ENCODE data around the gene LILRA2.
"Not testable (repeated sequence)": the region's sequence is repeated elsewhere in the genome, so short reads cannot be mapped to it uniquely, and the experiment has no call there.

Gene LILRA2

DNA sequence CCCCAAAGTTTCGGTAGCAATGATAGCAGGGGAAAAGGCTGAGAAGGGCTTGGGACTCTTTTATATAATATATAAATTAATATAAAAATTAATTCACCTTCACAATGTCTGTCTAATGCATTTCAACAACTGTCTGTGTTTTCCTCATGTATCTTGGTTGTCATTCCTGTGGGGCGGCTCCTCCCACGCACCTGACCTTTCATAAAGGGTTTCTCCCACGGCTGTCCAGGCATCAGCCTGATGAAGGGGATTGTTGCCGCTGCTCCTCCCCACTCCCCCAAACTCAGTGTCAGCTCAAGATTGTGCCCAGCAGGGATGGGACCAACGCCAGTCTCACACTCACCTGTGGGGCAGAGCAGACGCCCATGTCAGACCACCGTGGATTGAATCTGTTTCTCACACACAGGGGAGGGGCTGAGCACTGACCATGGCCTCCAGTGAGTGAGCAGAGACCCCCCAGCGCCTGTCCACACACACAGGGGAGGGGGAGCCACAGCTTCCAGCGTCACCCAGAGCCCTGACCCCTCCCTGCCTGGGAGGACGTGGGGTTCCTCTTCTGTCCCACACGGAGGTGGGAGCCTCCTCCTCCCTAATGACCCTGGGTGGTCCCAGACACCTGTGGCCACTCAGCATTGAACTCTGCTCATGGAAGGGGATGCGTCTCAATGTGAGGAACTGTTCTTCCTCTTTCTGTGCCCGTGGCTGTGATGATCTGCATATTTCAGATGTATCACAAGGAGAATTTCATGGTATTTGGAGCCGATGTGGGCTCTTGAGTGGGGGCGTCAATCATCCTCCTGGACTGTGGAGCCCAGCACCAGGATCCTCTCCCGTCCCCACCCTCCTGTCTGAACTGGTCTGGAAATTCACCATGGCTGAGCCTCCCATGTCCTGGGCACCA is 1.6 kb upstream of the LILRA2 start:
- not testable (repeated sequence) for DNase-seq

DNA sequence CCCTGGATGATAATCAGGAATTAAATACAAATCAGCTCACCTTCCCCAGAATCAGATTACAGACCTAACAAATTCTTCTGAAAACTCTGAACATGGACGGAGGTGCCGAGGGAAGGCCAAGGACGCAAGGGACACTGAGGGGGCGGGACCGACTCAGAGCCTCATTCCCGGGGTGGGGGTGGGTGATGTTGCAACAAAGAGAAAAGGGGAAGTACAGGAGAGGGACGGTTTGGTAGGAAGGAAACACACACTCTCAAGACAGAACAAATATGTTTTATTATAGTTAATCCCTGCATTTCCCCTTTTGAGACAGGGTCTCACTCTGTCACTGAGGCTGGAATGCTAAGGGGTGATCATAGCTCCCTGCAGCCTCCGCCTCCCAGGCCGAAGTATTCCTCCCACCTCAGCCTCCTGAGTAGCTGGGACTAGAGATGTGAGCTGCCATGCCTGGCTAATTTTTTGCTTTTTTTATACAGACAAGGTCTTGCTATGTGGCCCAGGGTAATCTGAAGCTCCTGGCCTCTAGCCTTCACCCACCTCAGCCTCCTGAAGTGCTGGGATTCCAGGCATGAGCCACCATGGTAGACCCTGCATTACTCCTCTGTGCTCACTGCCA is 786 bp upstream of the LILRA2 start:
- DNase-seq, result no peak

DNA sequence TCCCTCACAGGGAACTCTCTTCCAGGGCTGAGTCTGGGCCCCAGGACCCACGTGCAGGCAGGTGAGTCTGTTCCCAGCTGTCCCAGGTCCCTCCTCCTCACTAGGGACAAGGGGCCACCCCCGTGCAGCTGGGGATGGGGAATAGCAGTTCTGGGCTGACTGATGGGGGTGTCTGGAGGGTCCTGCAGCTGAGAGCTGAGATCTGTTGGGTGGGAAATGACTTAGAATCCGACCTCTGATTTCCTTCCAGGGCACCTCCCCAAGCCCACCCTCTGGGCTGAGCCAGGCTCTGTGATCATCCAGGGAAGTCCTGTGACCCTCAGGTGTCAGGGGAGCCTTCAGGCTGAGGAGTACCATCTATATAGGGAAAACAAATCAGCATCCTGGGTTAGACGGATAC is 461 bp downstream of the LILRA2 start:
- no peak for DNase-seq

DNA sequence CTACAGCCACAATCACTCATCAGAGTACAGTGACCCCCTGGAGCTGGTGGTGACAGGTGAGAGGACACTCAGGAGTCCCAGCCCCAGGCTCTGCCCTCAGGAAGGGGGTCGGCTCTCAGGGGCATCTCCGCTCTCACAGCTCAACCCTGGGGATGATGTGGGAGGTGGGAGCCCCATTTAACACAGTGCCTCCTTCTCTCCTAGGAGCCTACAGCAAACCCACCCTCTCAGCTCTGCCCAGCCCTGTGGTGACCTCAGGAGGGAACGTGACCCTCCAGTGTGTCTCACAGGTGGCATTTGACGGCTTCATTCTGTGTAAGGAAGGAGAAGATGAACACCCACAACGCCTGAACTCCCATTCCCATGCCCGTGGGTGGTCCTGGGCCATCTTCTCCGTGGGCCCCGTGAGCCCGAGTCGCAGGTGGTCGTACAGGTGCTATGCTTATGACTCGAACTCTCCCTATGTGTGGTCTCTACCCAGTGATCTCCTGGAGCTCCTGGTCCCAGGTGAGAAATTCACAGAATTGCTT is 1.0 kb downstream of the LILRA2 start:
- DNase-seq, result no peak

DNA sequence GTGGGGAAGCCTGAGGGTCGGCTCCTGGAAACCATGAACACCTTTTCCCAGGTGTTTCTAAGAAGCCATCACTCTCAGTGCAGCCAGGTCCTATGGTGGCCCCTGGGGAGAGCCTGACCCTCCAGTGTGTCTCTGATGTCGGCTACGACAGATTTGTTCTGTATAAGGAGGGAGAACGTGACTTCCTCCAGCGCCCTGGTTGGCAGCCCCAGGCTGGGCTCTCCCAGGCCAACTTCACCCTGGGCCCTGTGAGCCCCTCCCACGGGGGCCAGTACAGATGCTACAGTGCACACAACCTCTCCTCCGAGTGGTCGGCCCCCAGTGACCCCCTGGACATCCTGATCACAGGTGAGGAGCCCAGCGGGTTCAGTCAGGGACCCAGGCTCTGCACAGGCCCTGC is 1.6 kb downstream of the LILRA2 start:
- not testable (repeated sequence) for DNase-seq

DNA sequence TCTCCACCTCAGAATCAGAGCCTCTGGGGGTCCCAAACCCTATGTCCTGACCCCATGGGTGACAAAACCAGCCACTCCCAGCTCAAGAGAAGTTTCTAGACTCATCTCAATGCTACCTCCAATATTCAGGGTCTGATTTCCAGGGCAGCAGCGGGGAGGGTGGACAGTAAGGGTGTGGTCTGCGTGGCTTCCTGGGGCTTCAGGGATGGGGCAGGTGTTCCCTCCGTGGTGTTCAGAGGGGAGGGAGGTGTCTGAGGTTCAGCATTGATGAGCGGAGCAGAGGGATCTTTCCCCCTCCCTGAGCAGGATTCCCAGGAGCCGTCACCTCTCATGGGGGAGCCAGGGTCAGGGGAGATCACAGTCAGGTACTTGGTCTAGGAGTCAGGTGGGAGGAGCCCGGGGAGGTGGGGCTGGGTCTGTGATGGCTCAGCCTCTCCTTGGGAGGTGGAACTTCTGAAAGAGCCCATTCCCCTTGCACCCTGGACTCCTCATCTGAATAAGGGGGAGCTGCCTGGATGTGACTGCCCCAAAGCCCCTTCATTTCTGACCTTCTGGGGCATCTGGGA is 2.9 kb downstream of the LILRA2 start:
- no peak for DNase-seq

DNA sequence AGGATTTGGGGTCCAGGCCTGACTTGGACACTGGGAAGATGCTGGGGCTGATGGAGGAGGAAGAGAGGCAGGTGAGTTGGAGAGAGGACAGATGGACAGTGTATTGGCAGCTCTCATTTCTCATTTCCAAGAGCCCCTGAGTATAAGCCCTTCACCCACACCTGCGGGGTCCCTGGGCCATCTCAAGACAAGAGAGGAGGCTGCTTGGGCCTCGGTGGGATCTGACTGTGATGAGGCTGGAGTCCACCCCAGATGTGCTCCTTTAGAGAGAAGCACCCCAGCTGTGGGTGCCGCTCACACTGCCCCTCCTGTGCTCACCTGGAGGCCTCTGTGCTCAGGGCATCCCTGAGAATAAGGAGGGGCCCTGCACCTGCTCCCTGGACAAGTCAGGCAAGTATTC is 3.7 kb downstream of the LILRA2 start:
- no peak for DNase-seq

DNA sequence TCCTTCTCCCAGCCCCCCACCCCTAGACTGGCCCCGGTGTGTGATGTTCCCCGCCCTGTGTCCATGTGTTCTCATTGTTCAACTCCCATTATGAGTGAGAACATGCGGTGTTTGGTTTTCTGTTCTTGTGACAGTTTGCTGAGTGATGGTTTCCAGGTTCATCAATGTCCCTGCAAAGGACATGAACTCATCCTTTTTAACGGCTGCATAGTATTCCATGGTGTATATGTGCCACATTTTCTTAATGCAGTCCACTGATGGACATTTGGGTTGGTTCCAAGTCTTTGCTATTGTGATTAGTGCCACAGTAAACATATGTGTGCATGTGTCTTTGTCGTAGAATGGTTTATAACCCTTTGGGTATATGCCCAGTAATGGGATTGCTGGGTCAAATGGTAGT is 4.7 kb downstream of the LILRA2 start:
- not testable (repeated sequence) for DNase-seq

DNA sequence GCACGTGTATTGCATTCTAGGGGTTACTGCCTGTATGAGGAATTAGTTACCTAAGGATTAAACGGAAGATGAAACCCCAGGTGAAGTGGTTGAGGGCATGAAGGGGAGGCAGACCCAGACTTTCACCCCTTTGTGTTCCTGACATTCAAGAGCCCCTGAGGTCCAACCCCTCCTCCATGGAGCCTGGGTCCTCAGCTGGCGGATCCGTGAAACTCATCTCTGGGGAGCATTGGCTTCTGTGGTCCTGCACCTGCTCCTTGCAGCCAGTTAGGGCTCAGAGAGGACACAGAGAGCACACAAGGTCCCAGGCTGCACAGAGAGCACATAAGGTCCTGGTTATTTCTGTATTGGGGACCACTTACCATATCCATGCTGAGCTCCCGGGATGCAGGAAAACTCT is 12.8 kb downstream of the LILRA2 start:
- no peak for DNase-seq

DNA sequence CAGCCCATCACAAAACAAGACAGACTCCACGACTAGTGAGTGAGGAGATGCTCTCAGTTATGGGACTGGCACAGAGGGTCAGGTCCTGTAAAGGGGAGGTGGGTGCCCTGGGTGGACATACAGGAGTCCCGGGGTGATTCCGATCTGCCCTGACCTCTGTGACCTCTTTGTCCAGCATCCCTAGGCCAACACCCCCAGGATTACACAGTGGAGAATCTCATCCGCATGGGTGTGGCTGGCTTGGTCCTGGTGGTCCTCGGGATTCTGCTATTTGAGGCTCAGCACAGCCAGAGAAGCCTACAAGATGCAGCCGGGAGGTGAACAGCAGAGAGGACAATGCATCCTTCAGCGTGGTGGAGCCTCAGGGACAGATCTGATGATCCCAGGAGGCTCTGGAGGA is 13.4 kb downstream of the LILRA2 start:
- no peak for DNase-seq

DNA sequence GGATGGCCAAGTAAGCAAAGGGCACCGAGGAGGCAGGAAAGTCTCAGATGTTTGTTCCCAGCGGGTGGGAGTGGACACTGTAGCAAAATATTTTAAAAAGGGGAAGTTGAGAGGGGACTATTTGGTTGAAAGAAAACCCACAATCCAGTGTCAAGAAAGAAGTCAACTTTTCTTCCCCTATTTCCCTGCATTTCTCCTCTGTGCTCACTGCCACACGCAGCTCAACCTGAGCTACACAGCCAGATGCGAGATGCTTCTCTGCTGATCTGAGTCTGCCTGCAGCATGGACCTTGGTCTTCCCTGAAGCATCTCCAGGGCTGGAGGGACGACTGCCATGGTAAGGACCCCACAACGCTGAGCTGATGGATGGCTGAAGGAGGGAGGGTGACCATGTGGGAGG is 19.9 kb downstream of the LILRA2 start, which contains the start of gene LILRA1:
LILRA1 (plus strand) TSS at position 188 of the 400 bp plus-strand sequence. CDS start 613 bp downstream, outside the sequence.
- DNase-seq, result not testable (repeated sequence)

DNA sequence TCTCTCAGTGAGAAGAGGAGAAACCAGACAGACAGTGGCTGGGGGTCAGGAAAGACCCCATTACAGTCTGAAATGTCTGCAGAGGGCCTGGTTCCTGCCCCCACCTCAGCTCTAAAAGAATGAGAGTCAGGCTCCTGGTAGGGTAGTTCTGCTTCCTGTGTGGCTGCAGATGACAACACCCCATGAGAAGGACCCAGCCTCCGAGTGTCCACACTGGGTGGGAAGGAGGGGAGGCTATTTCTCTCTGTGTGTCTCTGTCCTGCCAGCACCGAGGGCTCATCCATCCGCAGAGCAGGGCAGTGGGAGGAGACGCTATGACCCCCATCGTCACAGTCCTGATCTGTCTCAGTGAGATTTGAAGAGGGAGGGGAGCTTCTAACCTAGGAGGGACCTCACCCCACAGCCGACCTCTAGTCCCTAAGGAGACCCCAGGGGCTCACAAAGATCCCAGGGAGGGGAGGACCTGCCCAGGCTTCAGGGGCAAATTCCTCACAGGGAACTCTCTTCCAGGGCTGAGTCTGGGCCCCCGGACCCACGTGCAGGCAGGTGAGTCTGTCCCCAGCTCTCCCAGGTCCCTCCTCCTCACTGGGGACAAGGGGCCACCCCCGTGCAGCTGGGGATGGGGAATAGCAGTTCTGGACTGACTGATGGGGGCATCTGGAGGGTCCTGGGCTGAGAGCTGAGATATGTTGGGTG is 20.5 kb downstream of the LILRA2 start:
- DNase-seq, result not testable (repeated sequence)

DNA sequence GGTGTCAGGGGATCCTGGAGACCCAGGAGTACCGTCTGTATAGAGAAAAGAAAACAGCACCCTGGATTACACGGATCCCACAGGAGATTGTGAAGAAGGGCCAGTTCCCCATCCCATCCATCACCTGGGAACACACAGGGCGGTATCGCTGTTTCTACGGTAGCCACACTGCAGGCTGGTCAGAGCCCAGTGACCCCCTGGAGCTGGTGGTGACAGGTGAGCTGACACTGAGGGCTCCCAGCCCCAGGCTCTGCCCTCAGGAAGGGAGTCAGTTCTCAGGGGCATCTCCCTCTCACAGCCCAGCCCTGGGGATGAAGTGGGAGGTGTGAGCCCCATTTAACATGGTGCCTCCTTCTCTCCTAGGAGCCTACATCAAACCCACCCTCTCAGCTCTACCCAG is 21.1 kb downstream of the LILRA2 start:
- DNase-seq, result no peak

DNA sequence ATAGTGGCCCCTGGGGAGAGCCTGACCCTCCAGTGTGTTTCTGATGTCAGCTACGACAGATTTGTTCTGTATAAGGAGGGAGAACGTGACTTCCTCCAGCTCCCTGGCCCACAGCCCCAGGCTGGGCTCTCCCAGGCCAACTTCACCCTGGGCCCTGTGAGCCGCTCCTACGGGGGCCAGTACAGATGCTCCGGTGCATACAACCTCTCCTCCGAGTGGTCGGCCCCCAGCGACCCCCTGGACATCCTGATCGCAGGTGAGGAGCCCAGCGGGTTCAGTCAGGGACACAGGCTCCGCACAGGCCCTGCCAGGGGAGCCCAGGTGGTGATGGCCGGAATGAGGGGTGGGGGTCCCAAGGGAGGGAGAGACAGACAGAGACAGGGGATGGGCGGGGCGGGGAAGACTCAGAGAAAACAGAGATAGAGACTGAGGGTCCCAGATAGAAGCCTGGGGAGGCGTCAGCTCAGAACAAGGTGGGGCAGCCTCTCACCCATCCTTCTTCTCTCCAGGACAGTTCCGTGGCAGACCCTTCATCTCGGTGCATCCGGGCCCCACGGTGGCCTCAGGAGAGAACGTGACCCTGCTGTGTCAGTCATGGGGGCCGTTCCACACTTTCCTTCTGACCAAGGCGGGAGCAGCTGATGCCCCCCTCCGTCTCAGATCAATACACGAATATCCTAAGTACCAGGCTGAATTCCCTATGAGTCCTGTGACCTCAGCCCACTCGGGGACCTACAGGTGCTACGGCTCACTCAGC is 22.3 kb downstream of the LILRA2 start:
- DNase-seq, result not testable (repeated sequence)

DNA sequence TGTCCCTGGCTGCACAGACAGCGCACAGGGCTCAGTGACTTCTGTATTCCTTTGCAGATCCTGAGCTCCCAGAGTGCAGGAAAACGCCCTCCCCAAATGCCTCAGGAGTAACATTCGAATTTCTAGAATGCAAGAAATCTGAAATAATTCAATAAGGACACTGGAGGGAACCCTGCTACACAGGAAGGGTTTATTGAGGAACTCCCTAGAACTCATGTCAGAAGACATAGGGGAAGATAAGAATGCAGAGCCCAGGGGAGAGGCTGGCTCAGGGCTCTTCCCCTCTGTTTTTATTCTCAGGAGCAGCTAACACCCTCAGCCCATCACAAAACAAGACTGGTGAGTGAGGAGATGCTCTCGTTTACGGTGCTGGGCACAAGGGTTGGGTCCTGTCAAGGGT is 26.6 kb downstream of the LILRA2 start:
- no peak for DNase-seq

DNA sequence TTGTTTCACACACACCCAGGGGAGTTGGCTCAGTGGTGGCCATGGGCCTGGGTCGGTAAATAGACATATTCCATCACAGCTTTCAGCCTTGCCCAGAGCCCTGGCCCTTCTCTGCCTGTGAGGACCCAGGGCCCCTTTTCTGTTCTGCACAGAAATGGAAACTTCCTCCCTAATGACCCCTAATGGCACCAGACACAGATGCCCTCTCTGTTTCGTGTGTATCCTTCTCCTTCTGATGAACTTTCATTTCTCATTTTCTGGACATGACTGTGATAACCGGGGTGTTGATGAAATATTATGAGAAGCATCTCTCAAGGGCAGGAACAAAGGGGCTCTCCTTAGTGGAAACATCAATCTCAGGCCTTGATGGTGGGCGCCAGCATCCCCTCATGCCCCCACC is 32.6 kb downstream of the LILRA2 start:
- no peak for DNase-seq

DNA sequence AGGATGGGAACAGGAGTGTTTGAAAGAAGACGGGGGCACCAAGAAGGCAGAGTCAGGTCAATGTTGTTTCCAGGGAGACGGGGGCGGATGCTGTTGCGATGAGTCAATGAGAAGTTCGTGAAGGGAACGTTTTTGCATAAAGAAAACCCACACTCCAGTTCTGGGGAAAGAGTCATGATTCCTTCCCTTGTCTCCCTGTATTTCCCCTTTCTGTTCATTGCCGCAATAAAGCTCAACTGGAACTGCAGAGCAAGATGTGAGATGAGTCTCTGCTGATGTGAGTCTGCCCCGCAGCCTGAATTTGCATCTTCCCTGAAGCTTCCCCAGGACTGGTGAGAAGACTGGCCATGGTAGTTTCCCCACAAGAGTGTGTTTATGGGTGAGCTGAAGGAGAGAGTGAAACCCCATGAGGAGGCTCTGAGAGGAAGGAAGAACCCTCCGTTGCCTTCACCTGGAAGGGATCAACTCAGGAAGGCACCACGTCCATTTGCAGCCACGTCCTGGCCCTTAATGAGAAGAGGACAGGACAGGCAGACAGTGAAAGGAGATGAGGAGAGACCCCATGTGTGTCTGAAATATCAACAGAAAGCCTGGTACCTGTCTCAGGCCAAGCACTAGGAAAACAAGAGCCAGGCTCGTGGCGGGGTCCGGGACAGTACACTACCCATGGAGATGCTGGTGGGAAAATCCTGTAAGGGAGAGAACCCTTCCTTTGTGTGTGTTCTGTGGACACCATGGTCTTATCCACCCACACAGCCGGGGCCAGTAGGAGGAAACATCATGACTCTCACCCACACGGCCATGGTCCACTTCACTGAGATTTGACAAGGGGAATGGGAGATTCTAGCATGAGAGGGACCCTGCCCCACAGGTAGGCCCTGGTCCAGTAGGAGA is 33.5 kb downstream of the LILRA2 start:
- no peak for DNase-seq

DNA sequence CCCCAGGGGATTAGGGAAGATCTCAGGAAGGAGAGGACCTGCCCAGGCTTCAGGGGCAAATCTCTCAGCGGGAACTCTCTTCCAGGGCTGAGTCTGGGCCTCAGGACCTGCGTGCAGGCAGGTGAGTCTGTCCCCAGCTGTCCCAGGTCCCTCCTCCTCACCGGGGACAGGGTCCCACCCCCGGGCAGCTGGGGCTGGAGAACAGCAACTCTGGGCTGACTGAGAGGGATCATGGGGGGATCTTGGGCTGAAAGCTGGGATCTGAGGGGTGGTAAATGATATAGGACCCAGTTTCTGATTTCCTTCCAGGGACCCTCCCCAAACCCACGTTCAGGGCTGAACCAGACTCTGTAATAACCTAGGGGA is 34.2 kb downstream of the LILRA2 start:
- DNase-seq, result no peak

DNA sequence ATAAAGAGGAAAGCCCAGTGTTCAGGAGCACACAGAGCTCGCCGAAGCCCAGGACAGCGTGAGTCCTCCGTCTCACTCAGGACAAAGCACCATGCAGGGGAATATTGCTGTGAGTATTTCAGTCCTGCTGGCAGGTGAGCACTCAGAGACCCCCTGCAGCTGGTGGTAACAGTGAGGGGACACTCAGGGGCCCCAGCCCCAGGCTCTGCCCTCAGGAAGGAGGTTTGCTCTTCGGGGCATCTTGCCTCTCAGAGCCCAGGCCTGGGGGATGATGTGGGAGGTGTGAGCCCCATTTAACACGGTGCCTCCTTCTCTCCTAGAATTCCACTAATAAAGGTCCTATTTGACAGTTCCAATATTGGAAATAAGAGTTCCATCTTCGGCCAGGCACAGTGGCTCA is 34.6 kb downstream of the LILRA2 start:
- DNase-seq, result no peak

DNA sequence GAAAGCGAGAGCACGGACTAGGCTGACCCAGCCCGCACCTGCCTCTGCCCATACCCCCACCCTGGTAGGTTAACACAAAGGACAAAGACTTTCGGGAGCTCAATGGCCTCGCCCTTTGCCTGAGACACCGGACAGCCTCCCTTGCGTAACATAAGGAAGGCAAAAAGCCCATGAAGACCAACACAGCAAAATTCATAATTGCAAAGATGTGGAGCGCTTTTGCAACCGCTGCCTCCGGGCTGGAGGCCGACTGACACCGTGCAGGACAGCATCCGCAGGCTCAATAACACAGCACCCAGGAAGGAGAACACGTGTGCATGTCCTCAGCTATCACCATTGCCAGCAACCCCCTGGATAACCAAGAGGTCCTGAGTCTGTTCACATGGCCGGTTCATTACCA is 35.2 kb downstream of the LILRA2 start:
- no peak for DNase-seq

DNA sequence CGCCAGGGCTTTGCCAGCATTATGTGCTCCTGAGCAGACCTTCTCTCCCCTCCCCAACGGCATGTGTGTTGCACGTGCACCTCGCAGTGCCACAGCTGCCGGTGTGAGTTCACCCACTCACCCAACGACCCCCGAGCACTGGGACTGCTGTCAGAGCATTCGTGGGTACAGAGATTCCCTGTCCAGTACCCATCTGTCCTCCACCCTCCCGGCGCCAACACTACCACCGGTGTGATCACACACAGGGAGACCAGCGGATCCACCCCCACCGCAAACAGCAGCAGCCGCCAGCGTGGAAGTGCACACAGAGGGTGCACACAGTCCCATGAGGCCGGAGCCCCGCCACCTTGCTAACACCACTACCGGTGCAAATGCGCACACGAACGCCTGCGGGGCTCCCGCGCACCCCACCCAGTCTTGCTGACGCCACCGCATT is 35.8 kb downstream of the LILRA2 start:
- DNase-seq, result no peak
